GM13976 (cell line): ENCODE data around the gene SLC6A12.

ENCODE experiments used
- DNase-seq: peaks from one replicate; pipeline ENCODE4 v3.0.0; 2012; ENCODE audit warnings: low spot score
- in situ Hi-C: fragments of 300-500 bp; cut with MboI; formaldehyde crosslinking; loops from one replicate; pipeline ENCODE4 v1.12.0; 2022; ENCODE audit warnings: low sequenced_read_pairs, mixed read lengths, inconsistent platforms; ENCODE audit not compliant: unreplicated experiment
- TF ChIP-seq, protein P1 (sequence below): IDR thresholded peaks from 2 replicates; pipeline ENCODE4 v1.5.1; 2012; ENCODE audit warnings: borderline replicate concordance, mild to moderate bottlenecking; ENCODE audit not compliant: insufficient read depth; ENCODE audit errors: extremely low read depth, missing control alignments, control extremely low read depth

SLC6A12 gene

DNA sequence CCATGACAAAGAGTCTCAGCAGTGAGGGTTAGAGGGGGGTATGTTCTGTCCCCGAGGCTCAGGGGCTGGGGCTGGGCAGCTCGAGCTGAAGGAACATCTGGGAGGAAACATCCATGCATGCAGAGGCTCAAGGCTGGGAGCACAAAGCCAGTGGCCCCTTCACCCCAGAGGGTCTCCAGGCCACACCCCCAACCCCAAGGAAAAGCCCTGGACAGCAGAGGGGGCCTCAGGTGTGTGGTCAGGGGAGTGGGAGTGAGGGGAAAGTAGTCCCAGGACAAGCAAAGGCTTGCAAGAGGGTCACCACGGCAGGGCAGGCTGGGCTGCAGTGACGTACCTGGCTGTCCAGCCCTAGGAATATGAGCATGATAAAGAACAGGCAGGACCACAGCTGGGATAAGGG, 17.5 kb downstream of the SLC6A12 start:
- TF ChIP-seq, protein P1, sequence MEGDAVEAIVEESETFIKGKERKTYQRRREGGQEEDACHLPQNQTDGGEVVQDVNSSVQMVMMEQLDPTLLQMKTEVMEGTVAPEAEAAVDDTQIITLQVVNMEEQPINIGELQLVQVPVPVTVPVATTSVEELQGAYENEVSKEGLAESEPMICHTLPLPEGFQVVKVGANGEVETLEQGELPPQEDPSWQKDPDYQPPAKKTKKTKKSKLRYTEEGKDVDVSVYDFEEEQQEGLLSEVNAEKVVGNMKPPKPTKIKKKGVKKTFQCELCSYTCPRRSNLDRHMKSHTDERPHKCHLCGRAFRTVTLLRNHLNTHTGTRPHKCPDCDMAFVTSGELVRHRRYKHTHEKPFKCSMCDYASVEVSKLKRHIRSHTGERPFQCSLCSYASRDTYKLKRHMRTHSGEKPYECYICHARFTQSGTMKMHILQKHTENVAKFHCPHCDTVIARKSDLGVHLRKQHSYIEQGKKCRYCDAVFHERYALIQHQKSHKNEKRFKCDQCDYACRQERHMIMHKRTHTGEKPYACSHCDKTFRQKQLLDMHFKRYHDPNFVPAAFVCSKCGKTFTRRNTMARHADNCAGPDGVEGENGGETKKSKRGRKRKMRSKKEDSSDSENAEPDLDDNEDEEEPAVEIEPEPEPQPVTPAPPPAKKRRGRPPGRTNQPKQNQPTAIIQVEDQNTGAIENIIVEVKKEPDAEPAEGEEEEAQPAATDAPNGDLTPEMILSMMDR: no peak
- DNase-seq: no peak
- in situ Hi-C loops: no loop called here

DNA sequence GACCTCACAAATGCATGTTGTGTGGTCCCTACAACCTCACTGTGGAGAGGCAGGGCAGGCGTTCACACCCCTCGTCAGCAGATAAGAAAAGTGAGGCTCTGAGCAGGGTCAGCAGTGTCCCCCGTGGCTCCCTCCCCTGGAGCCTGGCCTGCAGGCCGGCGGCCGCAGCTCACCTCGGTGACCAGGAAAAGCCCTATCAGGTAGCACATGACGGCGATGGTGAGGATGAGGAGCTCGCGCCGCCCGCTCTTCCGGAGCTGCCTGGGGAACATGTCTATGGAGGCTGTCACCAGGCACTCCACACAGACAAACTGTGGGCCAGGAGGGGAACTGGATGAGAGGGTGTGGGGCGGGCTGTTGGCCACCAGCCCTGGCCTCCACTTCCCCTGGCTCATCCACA, 18.0 kb downstream of the SLC6A12 start:
- no peak for DNase-seq
- TF ChIP-seq, protein P1: no peak
- in situ Hi-C loops: no loop called here

DNA sequence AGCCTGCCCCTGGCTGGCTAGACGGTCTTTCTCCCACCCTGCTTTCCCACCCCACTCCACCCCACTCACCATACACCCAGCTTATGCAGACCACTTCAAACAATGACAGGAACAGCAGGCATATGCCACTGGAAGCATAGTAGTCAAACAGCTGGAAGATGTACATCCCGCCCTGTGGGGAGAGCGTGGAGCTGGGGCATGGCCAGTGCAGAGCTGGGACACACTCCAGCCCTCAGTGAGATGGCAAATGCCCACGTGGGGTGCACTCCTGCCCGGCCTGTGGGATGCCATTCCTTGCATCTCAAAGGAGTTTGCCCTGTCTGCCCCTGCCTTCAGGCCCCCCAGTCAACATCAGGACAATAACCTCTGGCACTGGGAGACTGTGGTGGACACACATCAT, 18.8 kb downstream of the SLC6A12 start:
- no peak for DNase-seq
- TF ChIP-seq, protein P1: no peak
- in situ Hi-C loops: no loop called here

DNA sequence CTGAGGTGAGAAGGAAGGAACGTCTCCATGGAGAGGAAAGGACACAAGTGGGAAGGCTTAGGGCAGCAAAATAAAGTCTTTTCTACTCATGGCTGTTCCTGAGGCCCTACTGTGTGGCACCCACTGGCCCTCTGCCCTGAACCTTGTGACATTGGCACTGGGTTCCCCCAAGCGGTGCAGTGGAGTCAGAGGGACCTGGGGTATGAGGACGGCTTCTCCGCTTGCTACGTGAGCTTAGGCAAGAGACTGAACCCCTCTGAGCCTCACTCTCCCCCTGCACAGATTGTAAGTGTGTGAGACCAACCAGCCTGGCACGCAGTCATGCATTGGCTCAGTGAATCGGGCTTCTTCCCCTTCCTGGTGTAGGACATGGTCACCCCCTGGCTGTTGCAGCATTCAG, 19.7 kb downstream of the SLC6A12 start:
- in situ Hi-C loops: no loop called here
- TF ChIP-seq, protein P1: no peak
- DNase-seq: no peak

DNA sequence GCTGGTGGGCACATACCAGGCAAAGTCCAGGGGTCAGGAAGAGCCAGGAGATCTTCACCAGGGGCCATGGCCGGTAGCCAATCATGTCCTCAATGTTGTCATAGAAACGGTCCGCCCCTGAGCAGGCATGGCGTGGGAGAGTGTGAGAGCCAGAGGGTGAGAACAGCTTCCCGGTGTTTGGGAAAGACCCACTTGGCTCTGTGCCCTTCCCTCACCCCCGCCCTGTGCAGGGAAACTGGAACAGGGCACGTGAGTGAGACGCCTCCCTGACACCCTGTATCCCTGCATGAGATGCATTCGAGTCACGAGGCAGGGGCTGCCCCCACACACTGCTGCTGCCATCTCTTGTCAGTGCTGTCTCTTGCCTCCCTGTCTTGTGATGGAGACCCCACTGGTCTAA, 20.7 kb downstream of the SLC6A12 start:
- in situ Hi-C loops: no loop called here
- DNase-seq: no peak
- TF ChIP-seq, protein P1: no peak

DNA sequence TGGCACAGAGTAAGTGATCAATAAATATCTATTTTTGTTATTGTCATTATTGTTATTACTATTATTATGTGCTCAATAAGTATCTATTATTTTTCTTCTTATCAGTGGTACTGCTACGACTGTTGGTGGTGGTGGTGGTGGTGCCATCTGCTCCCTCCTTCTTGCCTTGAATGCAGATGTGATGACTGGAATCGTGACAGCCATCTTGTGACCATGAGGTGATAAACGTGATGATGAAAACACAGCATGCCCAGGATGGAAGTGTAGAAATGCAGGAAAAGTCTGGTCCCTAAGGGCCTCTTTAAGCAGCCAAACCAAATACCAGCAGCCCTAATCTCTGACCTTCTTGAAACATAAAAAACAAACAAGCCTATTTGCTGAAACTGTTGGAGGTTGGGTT, 22.4 kb downstream of the SLC6A12 start:
- in situ Hi-C loops: no loop called here
- no peak for DNase-seq
- TF ChIP-seq, protein P1: no peak

DNA sequence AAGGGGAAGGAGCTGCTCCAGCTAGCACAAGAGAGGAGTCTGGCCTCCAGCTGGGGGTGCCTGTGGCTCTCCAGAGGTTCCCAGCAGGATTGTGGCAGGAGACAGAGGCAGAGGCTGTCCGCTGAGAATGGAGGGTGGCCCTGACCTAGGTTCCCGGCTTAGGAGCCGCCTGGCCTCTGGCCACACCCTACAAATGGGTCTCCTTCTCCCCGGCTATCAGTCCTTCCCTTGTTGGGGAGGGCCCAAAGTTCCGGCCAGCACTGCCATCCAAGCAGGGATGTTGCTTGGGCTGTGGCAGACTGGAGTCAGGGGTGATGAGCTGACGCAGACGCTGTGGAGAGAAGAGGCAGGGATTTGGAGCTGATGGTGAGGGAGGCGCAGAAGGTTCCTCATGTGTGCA, 23.1 kb downstream of the SLC6A12 start:
- DNase-seq: no peak
- TF ChIP-seq, protein P1: no peak
- in situ Hi-C loops: no loop called here
